Measurements from ENCODE around the gene ZNF728. TPM values are rescaled to one million over a fixed set of nuclear protein-coding genes. Genes with fewer than 3 reads are reported as not detected.
A peak's percentile ranks its signal among the peaks of the same experiment; 100 is the strongest.
"Not testable (repeated sequence)": the region's sequence is repeated elsewhere in the genome, so short reads cannot be mapped to it uniquely, and the experiment has no call there.

ZNF728 gene
- 0.42 TPM for polyA plus RNA-seq (ENCODE audit: insufficient read length)
- long read RNA-seq, donor 1, partial matches to known transcripts, result 8 of 8 reads
- long read RNA-seq, donor 1, other reads (novel, unspliced or antisense), result 0 of 8 reads
- long read RNA-seq, donor 2, partial matches to known transcripts, result 0 of 1 reads
- long read RNA-seq, donor 2, other reads (novel, unspliced or antisense), result 0 of 1 reads
- long read RNA-seq, donor 3, result 0 reads
- long read RNA-seq, donor 4, result 0 reads
- long read RNA-seq, donor 5, result 0 reads
- long read RNA-seq, donor 6, result 0 reads
- long read RNA-seq, donor 7, result 0 reads
- long read RNA-seq, donor 8, result 0 reads

- DNase-seq, result peak; percentile 1
These were observed at the start of gene ZNF728 for GRCh38 chr19:23002690-23003422. TSS of gene ZNF728 (minus strand) at chr19:23003176. CDS start at chr19:23003030, 146 bp downstream.

DNA sequence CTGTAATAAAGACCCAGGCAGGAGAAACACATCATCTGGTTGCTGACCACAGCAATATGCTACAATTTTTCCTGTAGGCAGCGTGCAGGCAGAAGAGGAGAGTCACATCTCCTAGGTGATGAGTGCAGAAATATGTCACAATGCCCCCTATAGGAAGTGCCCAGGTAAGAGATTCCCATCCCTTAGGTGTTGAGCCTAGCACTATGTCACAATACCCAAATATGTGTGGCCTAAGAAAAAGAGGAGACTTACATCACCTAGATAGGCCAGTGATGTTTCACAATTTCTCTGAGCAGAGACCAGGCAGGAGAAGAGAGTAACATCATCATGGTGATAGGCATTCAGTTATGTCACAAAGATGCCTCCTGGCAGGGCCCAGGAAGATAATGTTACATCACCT is 49.4 kb upstream of the ZNF728 start:
- DNase-seq, result no peak

- DNase-seq, result no peak
These were observed 46.3 kb upstream of the ZNF728 start for GRCh38 chr19:23049256-23049655.

DNA sequence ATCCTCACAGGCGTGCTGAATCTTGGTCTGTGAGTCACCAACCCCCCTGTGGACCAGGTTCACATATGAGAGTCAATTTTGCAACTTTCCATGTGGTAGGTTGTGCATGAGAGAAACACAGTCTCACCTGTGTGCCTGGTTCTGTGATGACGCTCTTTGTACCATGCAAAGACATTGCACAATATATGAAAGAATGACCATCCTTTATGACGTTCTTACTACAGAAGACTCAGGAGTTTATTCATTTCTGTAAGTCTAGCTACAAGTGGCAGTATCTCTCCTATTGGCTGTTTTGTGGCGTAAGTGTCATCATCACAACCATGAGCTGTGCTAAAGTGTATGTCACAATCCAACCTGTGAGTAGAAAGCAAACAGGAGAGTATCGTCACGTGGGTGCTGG is 43.8 kb upstream of the ZNF728 start:
- DNase-seq, result no peak

- DNase-seq, result no peak
These were observed 30.7 kb upstream of the ZNF728 start for GRCh38 chr19:23033721-23034120.

- no peak for DNase-seq
These were observed 12.7 kb upstream of the ZNF728 start for GRCh38 chr19:23015660-23016059.

DNA sequence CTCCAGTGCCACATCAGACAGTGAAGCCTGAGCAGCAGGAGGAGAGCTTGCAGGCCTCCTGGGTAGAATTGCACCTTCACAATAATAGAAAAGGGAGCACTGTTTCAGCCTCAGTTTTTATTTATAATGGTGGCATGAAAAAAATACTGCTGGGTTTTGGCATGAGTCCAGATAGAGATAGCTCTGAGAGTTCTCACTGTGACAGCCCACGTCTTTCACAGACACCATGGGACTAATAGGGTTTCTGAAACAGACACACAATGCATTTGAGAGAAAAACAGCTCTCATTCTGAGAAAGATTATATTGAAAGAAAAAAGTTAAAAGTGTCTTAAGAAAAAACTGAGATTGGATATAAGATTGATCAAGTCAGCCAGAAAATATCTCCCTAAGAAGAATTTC is 8.0 kb downstream of the ZNF728 start:
- DNase-seq, result not testable (repeated sequence)

- DNase-seq, result no peak
These were observed 26.7 kb downstream of the ZNF728 start for GRCh38 chr19:22976248-22976647.

DNA sequence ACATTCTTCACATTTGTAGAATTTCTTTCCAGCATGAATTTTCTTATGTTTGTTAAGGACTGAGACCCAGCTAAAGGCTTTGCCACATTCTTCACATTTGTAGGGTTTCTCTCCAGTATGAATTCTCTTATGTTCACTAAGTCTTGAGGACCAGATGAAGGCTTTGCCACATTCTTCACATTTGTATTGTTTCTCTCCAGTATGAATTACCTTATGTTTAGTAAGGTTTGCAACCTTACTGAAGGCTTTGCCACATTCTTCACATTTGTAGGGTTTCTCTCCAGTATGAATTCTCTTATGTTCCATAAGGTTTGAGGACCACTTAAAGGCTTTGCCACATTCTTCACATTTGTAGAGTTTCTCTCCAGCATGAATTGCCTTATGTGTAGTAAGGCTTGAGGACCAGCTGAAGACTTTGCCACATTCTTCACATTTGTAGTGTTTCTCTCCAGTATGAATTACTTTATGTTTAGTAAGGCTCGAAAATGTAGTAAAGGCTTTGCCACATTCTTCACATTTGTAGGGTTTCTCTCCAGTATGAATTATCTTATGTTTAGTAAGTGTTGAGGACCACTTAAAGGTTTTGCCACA is 27.3 kb downstream of the ZNF728 start:
- DNase-seq, result not testable (repeated sequence)

DNA sequence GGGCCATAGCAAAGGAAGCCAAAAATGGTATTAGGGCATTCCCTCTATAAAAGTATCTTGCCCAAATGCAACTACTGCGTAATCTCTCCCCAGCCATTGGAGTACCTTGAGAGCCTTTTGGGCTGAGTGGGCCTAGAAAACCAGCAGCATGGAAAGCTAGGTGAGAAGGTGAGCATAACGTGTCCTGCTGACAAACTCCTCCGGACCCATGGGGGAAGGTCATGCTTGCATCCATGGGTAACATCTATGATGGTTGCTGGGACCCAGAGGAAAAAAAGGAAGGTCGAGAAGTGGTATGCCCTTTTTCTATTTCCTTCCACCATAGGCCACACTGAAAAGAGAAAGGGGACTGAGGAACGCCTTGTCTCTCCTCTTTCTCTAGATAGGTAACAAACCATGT is 57.4 kb downstream of the ZNF728 start:
- no peak for DNase-seq

DNA sequence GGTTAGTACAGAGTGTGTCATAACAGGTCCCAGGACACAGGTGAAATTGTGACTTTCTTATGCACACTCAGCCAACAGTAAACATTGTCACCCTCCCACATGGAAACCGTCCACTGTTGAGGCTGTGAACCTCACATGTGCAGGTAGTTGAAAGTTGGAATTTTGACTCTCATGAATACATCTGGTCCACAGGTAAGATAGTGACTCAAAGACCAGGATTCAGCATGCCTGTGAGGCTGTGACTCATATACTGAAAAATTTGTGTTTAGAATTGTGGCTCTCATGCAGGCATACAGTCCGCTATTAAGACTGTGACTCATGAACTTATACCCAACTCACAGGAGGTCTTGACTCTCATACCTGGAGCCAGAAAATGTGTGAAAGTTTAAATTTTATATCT is 67.8 kb downstream of the ZNF728 start:
- DNase-seq, result no peak

DNA sequence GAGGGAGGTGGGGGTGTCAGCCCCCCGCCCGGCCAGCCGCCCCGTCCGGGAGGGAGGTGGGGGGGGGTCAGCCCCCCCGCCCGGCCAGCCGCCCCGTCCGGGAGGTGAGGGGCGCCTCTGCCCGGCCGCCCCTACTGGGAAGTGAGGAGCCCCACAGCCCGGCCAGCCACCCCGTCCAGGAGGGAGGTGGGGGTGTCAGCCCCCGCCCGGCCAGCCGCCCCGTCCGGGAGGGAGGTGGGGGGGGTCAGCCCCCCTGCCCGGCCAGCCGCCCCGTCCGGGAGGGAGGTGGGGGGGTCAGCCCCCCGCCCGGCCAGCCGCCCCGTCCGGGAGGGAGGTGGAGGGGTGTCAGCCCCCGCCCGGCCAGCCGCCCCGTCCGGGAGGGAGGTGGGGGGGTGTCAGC is 75.4 kb downstream of the ZNF728 start:
- DNase-seq, result not testable (repeated sequence)

DNA sequence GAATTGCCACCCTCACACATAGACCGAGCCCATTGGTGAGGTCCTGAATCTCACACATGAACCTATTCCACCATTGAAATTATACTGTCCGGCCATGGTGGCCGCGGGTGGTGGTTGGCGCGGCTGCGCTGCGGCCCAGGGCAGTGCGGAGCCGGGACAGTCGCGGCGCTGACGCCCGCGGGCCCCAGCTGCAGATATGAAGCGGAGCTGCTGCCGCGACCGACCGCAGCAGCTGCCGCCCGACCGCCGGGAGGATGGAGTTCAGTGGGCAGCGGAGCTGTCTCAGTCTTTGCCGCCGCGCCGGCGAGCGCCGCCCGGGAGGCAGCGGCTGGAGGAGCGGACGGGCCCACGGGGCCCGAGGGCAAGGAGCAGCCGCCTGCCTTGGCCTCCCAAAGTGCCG is 77.8 kb downstream of the ZNF728 start:
- not testable (repeated sequence) for DNase-seq

Other genes with a start within 250 kb of the ZNF728 start
- gene ZNF99, start 219.0 kb downstream of the ZNF728 start, polyA plus RNA-seq (ENCODE audit: insufficient read length), result 1.9 TPM
- 0.08 TPM for gene ZNF723, start 170.9 kb downstream of the ZNF728 start, polyA plus RNA-seq (ENCODE audit: insufficient read length)
- gene ZNF730, start 113.8 kb upstream of the ZNF728 start, polyA plus RNA-seq (ENCODE audit: insufficient read length), result 18.2 TPM
- gene ZNF724, start 247.2 kb upstream of the ZNF728 start, polyA plus RNA-seq (ENCODE audit: insufficient read length), result 8.4 TPM